Colonic mucosa (tissue), 4 donors: Measurements from ENCODE around the gene CYP3A5. TPM values are rescaled to one million over a fixed set of nuclear protein-coding genes. Genes with fewer than 3 reads are reported as not detected.
"Not testable (repeated sequence)": the region's sequence is repeated elsewhere in the genome, so short reads cannot be mapped to it uniquely, and the experiment has no call there.

Experiments used
- DNase-seq: peaks from one replicate; pipeline ENCODE4 v3.0.0-alpha.2; 2020
- H3K27ac ChIP-seq: fragments of 200-600 bp; one replicate; pipeline ENCODE4 v1.8.0; 2021
- H3K27me3 ChIP-seq: fragments of 200-600 bp; one replicate; pipeline ENCODE4 v1.8.0; 2021
- H3K36me3 ChIP-seq: fragments of 200-600 bp; one replicate; pipeline ENCODE4 v1.8.0; 2021
- H3K4me1 ChIP-seq: fragments of 200-600 bp; one replicate; pipeline ENCODE4 v1.8.0; 2021; ENCODE audit warnings: mild to moderate bottlenecking
- H3K4me3 ChIP-seq: fragments of 200-600 bp; one replicate; pipeline ENCODE4 v1.8.0; 2021
- H3K9ac ChIP-seq, 2 donors: one replicate each; pipeline ENCODE4 v1.7.0; 2013; ENCODE audit warnings: control low read depth in 2 of 2, low read depth in 2 of 2, low read length in 2 of 2
- H3K9me3 ChIP-seq: fragments of 200-600 bp; one replicate; pipeline ENCODE4 v1.8.0; 2021
- CTCF ChIP-seq: fragments of 200-600 bp; IDR thresholded peaks from one replicate; pipeline ENCODE4 v1.8.0; 2022; ENCODE audit warnings: antibody characterized with exemption, mild to moderate bottlenecking
- intact Hi-C: fragments of 100-400 bp; cut with DNase I; formaldehyde crosslinking; loops from one replicate; pipeline ENCODE4 v1.14.1; 2022
- total RNA-seq, 2 donors: library from RNA; stranded (reverse); fragmentation: NEBNext Ultra II Directional in 1 of 2; extraction: Animal tissue kit (Norgen Biotek cat#: 25700) in 1 of 2; gene quantifications; one replicate each; pipeline ENCODE4 v1.2.1, GENCODE V29; 2021
- donor health status: healthy.
- donor health status: DM: no; HTN: no; CAD: no.
- donor health status: DM: no; HTN: no; CAD: no.

The CYP3A5 gene
- total RNA-seq, 2 donors from 2014 or later = 52.6 to 112 TPM

- H3K36me3 ChIP-seq = no peaks in the 10 kb centered on the region
- H3K27me3 ChIP-seq = no peaks in the 10 kb centered on the region
- H3K9ac ChIP-seq = no peak overlapping the region
- no peak overlapping the region for H3K4me3 ChIP-seq
- no peaks in the 10 kb centered on the region for H3K4me1 ChIP-seq
- intact Hi-C loops = no loop called here
- no peaks in the 10 kb centered on the region for H3K9me3 ChIP-seq
- no peak for TF ChIP-seq CTCF
- DNase-seq = no peak
- H3K27ac ChIP-seq = no peak overlapping the region
Observed at GRCh38 chr7:99638731-99639130, 41.1 kb downstream of the CYP3A5 start.

- H3K27me3 ChIP-seq, H3K9ac ChIP-seq, H3K9me3 ChIP-seq, H3K36me3 ChIP-seq, DNase-seq, H3K4me1 ChIP-seq, H3K4me3 ChIP-seq, intact Hi-C loops, H3K27ac ChIP-seq: not testable (repeated sequence)
Observed at GRCh38 chr7:99637414-99637813, 42.4 kb downstream of the CYP3A5 start.

- H3K27me3 ChIP-seq = no peaks in the 10 kb centered on the region
- H3K4me3 ChIP-seq = no peak overlapping the region
- intact Hi-C loops = no loop called here
- H3K4me1 ChIP-seq = no peaks in the 10 kb centered on the region
- TF ChIP-seq CTCF = no peak
- no peak for DNase-seq
- no peak overlapping the region for H3K9ac ChIP-seq
- H3K9me3 ChIP-seq = no peaks in the 10 kb centered on the region
- H3K27ac ChIP-seq = no peak overlapping the region
- peaks cover 17% of the 10 kb centered on the region for H3K36me3 ChIP-seq
Observed at GRCh38 chr7:99631295-99632109, 48.3 kb downstream of the CYP3A5 start.

GRCh38 chr7:99629643-99630042 is 50.2 kb downstream of the CYP3A5 start:
- Histone ChIP-seq H3K9ac (no peak overlapping the region), H3K27me3 (no peaks in the 10 kb centered on the region), H3K4me1 (no peaks in the 10 kb centered on the region), H3K4me3 (no peak overlapping the region), H3K9me3 (no peaks in the 10 kb centered on the region), H3K36me3 (peaks cover 17% of the 10 kb centered on the region), H3K27ac (no peak overlapping the region)
- TF ChIP-seq CTCF = no peak
- intact Hi-C loops = no loop called here
- DNase-seq = no peak

- Histone ChIP-seq H3K9ac (no peak overlapping the region), H3K27ac (no peak overlapping the region), H3K9me3 (no peaks in the 10 kb centered on the region), H3K4me1 (no peaks in the 10 kb centered on the region), H3K27me3 (no peaks in the 10 kb centered on the region), H3K4me3 (no peak overlapping the region), H3K36me3 (peaks cover 17% of the 10 kb centered on the region)
- intact Hi-C loops = no loop called here
- no peak for DNase-seq
- TF ChIP-seq CTCF = no peak
Observed at GRCh38 chr7:99628471-99629465, 51.0 kb downstream of the CYP3A5 start.
